G401.6 (cell line): Measurements from ENCODE around the gene GLDN.

Source experiments
- FAIRE-seq: peaks from 2 replicates; lab custom pipeline; 2012; peaks lifted over from hg19 to GRCh38; lab: Jason Lieb, UNC

Gene GLDN

GRCh38 chr15:51356983-51357382, 15.5 kb downstream of the GLDN start:
- no peak for FAIRE-seq

GRCh38 chr15:51359981-51360380, 18.5 kb downstream of the GLDN start:
- FAIRE-seq: no peak

- no peak for FAIRE-seq
Observed at GRCh38 chr15:51363383-51363782, 21.9 kb downstream of the GLDN start.

GRCh38 chr15:51365417-51365816, 24.0 kb downstream of the GLDN start:
- no peak for FAIRE-seq

- no peak for FAIRE-seq
Observed at GRCh38 chr15:51366071-51366470, 24.6 kb downstream of the GLDN start.

GRCh38 chr15:51366920-51367319, 25.5 kb downstream of the GLDN start:
- no peak for FAIRE-seq

- FAIRE-seq: no peak
Observed at GRCh38 chr15:51367322-51367976, 26.0 kb downstream of the GLDN start.

- no peak for FAIRE-seq
Observed at GRCh38 chr15:51368307-51368706, 26.9 kb downstream of the GLDN start.

GRCh38 chr15:51368751-51369450, 27.4 kb downstream of the GLDN start:
- no peak for FAIRE-seq

GRCh38 chr15:51369451-51369761, 28.0 kb downstream of the GLDN start:
- FAIRE-seq: no peak

- FAIRE-seq: no peak
Observed at GRCh38 chr15:51371266-51371665, 29.8 kb downstream of the GLDN start.

- no peak for FAIRE-seq
Observed at GRCh38 chr15:51374131-51374530, 32.7 kb downstream of the GLDN start.

- no peak for FAIRE-seq
Observed at GRCh38 chr15:51375966-51376640, 34.6 kb downstream of the GLDN start.

GRCh38 chr15:51377038-51377786, 35.8 kb downstream of the GLDN start:
- no peak for FAIRE-seq

GRCh38 chr15:51378406-51378805, 37.0 kb downstream of the GLDN start:
- FAIRE-seq: no peak

- FAIRE-seq: no peak
Observed at GRCh38 chr15:51379390-51379789, 37.9 kb downstream of the GLDN start.

GRCh38 chr15:51380999-51381806, 39.7 kb downstream of the GLDN start:
- FAIRE-seq: peak; percentile 53

GRCh38 chr15:51382787-51383186, 41.3 kb downstream of the GLDN start:
- no peak for FAIRE-seq

- FAIRE-seq: no peak
Observed at GRCh38 chr15:51386029-51386428, 44.6 kb downstream of the GLDN start.

GRCh38 chr15:51386486-51386885, 45.0 kb downstream of the GLDN start:
- no peak for FAIRE-seq

- FAIRE-seq: no peak
Observed at GRCh38 chr15:51386960-51387698, 45.7 kb downstream of the GLDN start.

GRCh38 chr15:51387699-51388041, 46.2 kb downstream of the GLDN start:
- no peak for FAIRE-seq
